H1 (cell line): ENCODE data around the gene TUBGCP2.

Experiments used
- CTCF ChIP-seq, 3 experiments: IDR thresholded peaks; 1 replicate in 2 of 3; 2 replicates in 1 of 3; pipeline versions ENCODE4 v1.5.1 to v1.6.1; 2011; ENCODE audit warnings: low read length in 3 of 3, mild to moderate bottlenecking in 3 of 3, inconsistent platforms in 2 of 3, low read depth in 1 of 3, moderate library complexity in 1 of 3; ENCODE audit not compliant: insufficient read depth in 1 of 3; ENCODE audit errors: control extremely low read depth in 1 of 3
- E2F6 ChIP-seq: IDR thresholded peaks from 2 replicates; pipeline ENCODE4 v1.6.1; 2012; ENCODE audit warnings: inconsistent platforms
- EP300 ChIP-seq, 2 experiments: IDR thresholded peaks; 1 replicate in 1 of 2; 2 replicates in 1 of 2; pipeline ENCODE4 v1.6.1; 2011 to 2012; ENCODE audit warnings: low read depth in 2 of 2, low read length in 2 of 2, mild to moderate bottlenecking in 2 of 2, borderline replicate concordance in 1 of 2, inconsistent platforms in 1 of 2, moderate library complexity in 1 of 2
- EZH2 ChIP-seq: fragments of 200-600 bp; sonication (generic); IDR thresholded peaks from 2 replicates; pipeline ENCODE4 v1.7.1; 2012; ENCODE audit warnings: low read depth, mild to moderate bottlenecking, moderate library complexity, low read length, inconsistent platforms; ENCODE audit not compliant: severe bottlenecking
- GABPA ChIP-seq: IDR thresholded peaks from 2 replicates; pipeline ENCODE4 v1.6.1; 2011; ENCODE audit warnings: mild to moderate bottlenecking, low read length, moderate library complexity, borderline replicate concordance; ENCODE audit not compliant: insufficient read depth
- HDAC2 ChIP-seq, 2 experiments: fragments of 300-600 bp in 1 of 2; sonication (generic) in 1 of 2; IDR thresholded peaks; 2 replicates each; pipeline ENCODE4 v1.6.1; 2011 to 2012; ENCODE audit warnings: low read depth in 2 of 2, low read length in 2 of 2, mild to moderate bottlenecking in 2 of 2, moderate library complexity in 2 of 2, borderline replicate concordance in 1 of 2, inconsistent platforms in 1 of 2
- POLR2A ChIP-seq, 2 experiments: IDR thresholded peaks; 1 replicate in 1 of 2; 2 replicates in 1 of 2; pipeline ENCODE4 v1.6.1; 2011; ENCODE audit warnings: low read depth in 2 of 2, low read length in 2 of 2, mild to moderate bottlenecking in 2 of 2; ENCODE audit errors: control extremely low read depth in 1 of 2
- POLR2AphosphoS5 ChIP-seq: IDR thresholded peaks from 2 replicates; pipeline ENCODE4 v1.6.1; 2011; ENCODE audit warnings: low read depth, low read length
- RBBP5 ChIP-seq: IDR thresholded peaks from 2 replicates; pipeline ENCODE4 v1.7.1; 2012; ENCODE audit warnings: low read depth, mild to moderate bottlenecking, inconsistent platforms, low read length, moderate library complexity, borderline replicate concordance
- SRF ChIP-seq: IDR thresholded peaks from 2 replicates; pipeline ENCODE4 v1.6.1; 2011; ENCODE audit warnings: mild to moderate bottlenecking, low read depth, low read length, moderate library complexity
- ZNF274 ChIP-seq: IDR thresholded peaks from 2 replicates; pipeline ENCODE4 v1.7.0; 2012; ENCODE audit warnings: low read length, borderline replicate concordance; ENCODE audit errors: extremely low read depth

GRCh38 chr10:133350950-133351329, 42.3 kb upstream of the TUBGCP2 start:
- no peak for TF ChIP-seq POLR2A (IDR thresholded peaks at IDR 0.05; ENCODE audit: control extremely low read depth in 1 of 2, low read depth in 2 of 2, low read length in 2 of 2)
- TF ChIP-seq EP300 (IDR thresholded peaks at IDR 0.05; ENCODE audit: borderline replicate concordance in 1 of 2, low read depth in 2 of 2, low read length in 2 of 2): no peak
- no peak for TF ChIP-seq GABPA
- TF ChIP-seq POLR2AphosphoS5: no peak
- TF ChIP-seq HDAC2 (IDR thresholded peaks at IDR 0.05; ENCODE audit: borderline replicate concordance in 1 of 2, low read depth in 2 of 2, low read length in 2 of 2): no peak
- TF ChIP-seq CTCF (IDR thresholded peaks at IDR 0.05; ENCODE audit: control extremely low read depth in 1 of 3, insufficient read depth in 1 of 3, low read depth in 1 of 3, low read length in 3 of 3): no peak
- no peak for TF ChIP-seq RBBP5
- no peak for TF ChIP-seq E2F6
- TF ChIP-seq EZH2: no peak
- no peak for TF ChIP-seq ZNF274
- no peak for TF ChIP-seq SRF
